GM10248 (cell line): ENCODE results near the gene RIMBP2.

Source experiments
- CTCF ChIA-PET: fragments of 300-600 bp; sonication (Branson Sonifier 250); formaldehyde crosslinking; extraction: SDS; loops from one replicate; lab custom pipeline; 2021; ENCODE audit warnings: antibody characterized with exemption; lab: Yijun Ruan, JAX
- POLR2A ChIA-PET: fragments of 350-650 bp; sonication (Branson Sonifier 250); formaldehyde crosslinking; extraction: SDS; loops from one replicate; lab custom pipeline; 2020; ENCODE audit warnings: antibody characterized with exemption; lab: Yijun Ruan, JAX
- DNase-seq: peaks from one replicate; pipeline ENCODE4 v3.0.0; 2012; ENCODE audit errors: extremely low spot score
- TF ChIP-seq, protein P1 (sequence below): IDR thresholded peaks from 2 replicates; pipeline ENCODE4 v1.5.1; 2012; ENCODE audit warnings: mild to moderate bottlenecking, low read depth; ENCODE audit errors: extremely low read depth, missing control alignments, control extremely low read depth

The RIMBP2 gene

DNA sequence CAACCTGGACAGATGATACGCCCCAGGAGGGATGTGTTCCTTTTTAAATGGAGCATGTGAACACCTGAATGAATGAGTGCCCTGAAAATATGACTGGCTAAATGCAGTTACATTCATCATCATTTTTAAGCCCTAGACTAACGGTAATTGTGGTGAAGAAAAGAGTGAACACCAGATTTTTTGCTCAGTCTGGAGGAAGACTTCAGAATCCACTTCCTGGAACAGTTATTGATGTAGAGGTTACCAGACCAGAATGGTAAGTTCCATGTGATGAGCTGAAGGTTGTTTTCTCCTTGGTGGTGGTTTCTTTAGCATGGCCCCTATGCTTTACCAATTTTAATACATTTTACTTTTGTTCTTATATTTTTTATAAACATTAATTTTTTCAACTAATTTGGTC is 349.1 kb downstream of the RIMBP2 start:
- CTCF ChIA-PET, result no interaction called here
- TF ChIP-seq, protein P1, sequence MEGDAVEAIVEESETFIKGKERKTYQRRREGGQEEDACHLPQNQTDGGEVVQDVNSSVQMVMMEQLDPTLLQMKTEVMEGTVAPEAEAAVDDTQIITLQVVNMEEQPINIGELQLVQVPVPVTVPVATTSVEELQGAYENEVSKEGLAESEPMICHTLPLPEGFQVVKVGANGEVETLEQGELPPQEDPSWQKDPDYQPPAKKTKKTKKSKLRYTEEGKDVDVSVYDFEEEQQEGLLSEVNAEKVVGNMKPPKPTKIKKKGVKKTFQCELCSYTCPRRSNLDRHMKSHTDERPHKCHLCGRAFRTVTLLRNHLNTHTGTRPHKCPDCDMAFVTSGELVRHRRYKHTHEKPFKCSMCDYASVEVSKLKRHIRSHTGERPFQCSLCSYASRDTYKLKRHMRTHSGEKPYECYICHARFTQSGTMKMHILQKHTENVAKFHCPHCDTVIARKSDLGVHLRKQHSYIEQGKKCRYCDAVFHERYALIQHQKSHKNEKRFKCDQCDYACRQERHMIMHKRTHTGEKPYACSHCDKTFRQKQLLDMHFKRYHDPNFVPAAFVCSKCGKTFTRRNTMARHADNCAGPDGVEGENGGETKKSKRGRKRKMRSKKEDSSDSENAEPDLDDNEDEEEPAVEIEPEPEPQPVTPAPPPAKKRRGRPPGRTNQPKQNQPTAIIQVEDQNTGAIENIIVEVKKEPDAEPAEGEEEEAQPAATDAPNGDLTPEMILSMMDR, result no peak
- DNase-seq, result no peak
- POLR2A ChIA-PET, result no interaction called here

DNA sequence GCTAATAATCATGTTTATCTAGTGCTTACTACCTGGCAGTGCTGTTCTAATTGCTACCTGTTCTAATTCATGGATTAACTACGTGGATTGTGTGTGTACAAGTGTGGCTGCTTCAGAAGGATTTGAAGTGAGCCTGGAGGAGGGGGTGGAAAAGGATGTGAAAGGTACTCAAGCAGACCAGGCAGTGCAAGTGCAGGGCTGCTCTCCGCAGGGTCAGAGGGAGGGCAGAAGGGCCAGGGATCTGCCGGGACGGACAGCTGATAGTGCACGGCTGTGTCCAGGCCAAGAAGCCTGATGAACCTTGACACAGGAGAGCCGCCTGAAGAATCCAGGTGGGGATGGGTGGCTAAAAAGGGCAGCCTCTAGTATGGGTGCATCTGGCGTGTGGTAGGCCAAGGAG is 349.9 kb downstream of the RIMBP2 start:
- CTCF ChIA-PET, result no interaction called here
- TF ChIP-seq, protein P1, result no peak
- POLR2A ChIA-PET, result no interaction called here
- no peak for DNase-seq

DNA sequence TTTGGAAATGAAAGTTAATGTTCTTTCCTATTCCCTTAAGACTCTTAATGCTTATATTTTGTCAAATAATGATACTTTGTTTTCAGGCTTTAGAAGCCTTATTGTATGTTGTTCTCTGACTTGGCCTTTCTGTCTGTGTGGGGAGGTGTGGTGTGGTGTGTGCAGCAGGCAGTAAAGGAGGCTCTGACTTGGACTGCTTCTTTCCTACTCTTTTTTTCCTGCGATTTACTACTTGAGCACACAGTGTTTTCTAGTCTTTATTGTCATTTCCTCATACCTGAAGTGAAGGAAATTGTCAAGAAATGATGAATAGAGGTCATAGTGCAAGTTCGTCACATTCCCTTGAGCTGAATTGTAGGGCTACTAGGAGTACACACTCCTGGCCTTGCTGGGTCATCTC is 351.5 kb downstream of the RIMBP2 start:
- DNase-seq, result no peak
- CTCF ChIA-PET, result no interaction called here
- POLR2A ChIA-PET, result no interaction called here
- TF ChIP-seq, protein P1, result no peak

DNA sequence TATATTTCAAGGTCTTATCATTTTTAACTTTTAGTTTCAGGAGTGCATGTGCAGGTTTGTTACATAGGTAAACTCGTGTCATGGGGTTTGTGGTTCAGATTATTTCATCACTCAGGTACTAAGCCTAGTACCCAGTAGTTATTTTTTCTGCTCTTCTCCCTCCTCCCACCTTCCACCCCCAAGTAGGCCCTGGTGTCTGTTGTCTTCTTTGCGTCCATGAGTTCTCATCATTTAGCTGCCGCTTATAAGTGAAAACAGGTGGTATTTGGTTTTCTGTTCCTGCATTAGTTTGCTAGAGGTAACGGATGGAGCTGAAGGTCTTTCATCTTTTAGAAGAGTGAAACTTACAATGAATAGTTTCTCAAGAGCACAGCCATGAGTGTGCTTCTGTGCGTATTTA is 354.0 kb downstream of the RIMBP2 start:
- TF ChIP-seq, protein P1, result no peak
- POLR2A ChIA-PET, result no interaction called here
- CTCF ChIA-PET, result interaction anchor here (1.7 kb wide), 1 partner anchor 11 kb away, joined by 6 read pairs; no protein-coding TSS in a partner anchor
- no peak for DNase-seq

DNA sequence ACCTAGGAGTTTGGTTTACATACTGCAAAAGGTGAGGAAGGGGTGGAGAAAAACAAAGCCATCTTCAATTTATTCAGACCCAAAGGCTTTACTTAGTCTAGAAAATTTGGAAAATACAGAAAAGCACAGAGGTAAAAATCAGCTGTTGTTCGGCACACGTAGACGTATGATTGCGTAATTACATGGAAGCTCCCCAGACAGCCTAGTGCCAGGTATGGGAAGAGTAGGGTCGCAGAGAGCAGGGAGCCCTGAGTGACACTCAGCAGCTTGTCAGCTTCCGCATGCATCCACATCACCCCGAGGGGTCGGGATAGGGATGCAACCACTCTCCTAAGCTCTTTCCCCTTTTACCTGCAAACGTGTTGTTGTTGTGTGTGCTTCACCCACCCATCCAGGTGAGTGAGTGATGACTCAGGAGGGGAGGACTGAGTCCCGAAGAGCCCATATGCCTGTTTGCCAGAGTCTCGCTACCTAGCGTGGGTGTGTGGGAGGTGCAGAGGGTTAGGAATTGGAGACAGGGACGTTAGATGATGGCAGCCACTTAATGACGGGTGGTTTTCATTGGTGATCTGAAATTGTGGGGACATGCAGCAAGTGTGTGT is 358.3 kb downstream of the RIMBP2 start:
- no peak for DNase-seq
- ChIA-PET CTCF (no interaction called here), POLR2A (no interaction called here)
- TF ChIP-seq, protein P1, result no peak

DNA sequence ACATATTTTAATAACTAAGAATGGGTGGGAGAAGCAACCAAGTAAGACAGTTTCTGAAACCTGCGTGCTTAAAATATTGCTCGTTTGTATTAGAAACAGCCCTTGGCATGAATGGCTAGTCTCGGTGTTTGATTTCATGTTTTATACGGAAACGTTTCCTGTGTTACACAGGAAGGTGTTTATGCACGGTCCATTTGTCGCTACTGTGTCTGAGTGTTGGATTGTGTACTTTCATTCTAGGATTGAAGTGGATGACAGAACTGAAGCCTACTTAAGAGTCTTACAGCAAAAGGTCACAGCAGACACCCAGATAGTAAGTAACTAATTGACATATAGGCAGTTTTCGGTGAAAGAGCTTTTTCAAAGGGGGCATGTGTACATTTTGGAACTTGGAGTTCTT is 358.9 kb downstream of the RIMBP2 start:
- DNase-seq, result no peak
- CTCF ChIA-PET, result no interaction called here
- TF ChIP-seq, protein P1, result no peak

DNA sequence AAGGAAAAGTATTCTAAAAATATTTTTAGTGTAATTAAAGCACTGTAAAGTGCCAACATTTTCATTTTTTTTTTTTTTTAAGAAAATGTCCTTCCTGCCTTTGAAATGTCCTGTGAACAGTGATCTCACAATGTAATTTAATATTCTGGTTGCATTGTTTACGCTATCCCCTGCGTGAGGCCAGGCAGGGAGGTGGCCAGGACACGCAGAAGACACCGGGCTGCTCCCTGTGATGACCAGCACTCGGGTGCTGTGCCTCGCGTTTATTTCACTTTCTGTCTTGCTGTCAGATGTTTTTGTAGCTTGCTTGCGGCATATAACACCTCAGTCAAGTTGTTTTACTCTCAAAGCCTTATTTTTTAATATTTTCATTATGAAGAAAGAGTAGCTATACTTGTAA is 359.9 kb downstream of the RIMBP2 start:
- no peak for DNase-seq
- POLR2A ChIA-PET, result no interaction called here
- TF ChIP-seq, protein P1, result no peak
- CTCF ChIA-PET, result no interaction called here

More for the DNA sequence above, 358.9 kb downstream of the RIMBP2 start:
- POLR2A ChIA-PET, result no interaction called here
